ENCODE data around the gene AAK1. TPM values are rescaled to one million over a fixed set of nuclear protein-coding genes. Genes with fewer than 3 reads are reported as not detected.

AAK1 gene
- total and polyA plus RNA-seq, 2 of the 13 experiments (the other 11 are each of a cell fraction or from before 2014, with no cell fraction given) = 9.8 to 10.3 TPM

GRCh38 chr2:69499966-69500365 lies 143.6 kb downstream of the AAK1 start (continued):
- TF ChIP-seq, protein P1, sequence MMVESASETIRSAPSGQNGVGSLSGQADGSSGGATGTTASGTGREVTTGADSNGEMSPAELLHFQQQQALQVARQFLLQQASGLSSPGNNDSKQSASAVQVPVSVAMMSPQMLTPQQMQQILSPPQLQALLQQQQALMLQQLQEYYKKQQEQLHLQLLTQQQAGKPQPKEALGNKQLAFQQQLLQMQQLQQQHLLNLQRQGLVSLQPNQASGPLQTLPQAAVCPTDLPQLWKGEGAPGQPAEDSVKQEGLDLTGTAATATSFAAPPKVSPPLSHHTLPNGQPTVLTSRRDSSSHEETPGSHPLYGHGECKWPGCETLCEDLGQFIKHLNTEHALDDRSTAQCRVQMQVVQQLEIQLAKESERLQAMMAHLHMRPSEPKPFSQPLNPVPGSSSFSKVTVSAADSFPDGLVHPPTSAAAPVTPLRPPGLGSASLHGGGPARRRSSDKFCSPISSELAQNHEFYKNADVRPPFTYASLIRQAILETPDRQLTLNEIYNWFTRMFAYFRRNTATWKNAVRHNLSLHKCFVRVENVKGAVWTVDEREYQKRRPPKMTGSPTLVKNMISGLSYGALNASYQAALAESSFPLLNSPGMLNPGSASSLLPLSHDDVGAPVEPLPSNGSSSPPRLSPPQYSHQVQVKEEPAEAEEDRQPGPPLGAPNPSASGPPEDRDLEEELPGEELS (CRISPR knock-in tag; IDR thresholded peaks at IDR 0.05) = peak; percentile 37; the same call in 1 of the 2 replicates
- peak; percentile 60; the same call in 1 of the 2 replicates for TF ChIP-seq HOMEZ (CRISPR knock-in tag; IDR thresholded peaks at IDR 0.05; ENCODE audit: low read depth)
- TF ChIP-seq ATRX (CRISPR knock-in tag; IDR thresholded peaks at IDR 0.05; ENCODE audit: borderline replicate concordance) = no peak
- TF ChIP-seq ZNF136 (CRISPR knock-in tag; IDR thresholded peaks at IDR 0.05; ENCODE audit: low read depth) = no peak
- TF ChIP-seq ZBTB20 (CRISPR knock-in tag; IDR thresholded peaks at IDR 0.05; ENCODE audit: borderline replicate concordance, low read depth) = no peak
- no peak for TF ChIP-seq ZNF260 (CRISPR knock-in tag; IDR thresholded peaks at IDR 0.05; ENCODE audit: borderline replicate concordance, low read depth)
- no peak for TF ChIP-seq JDP2 (CRISPR knock-in tag; IDR thresholded peaks at IDR 0.05; ENCODE audit: borderline replicate concordance)
- TF ChIP-seq NFIB (CRISPR knock-in tag; IDR thresholded peaks at IDR 0.05; ENCODE audit: borderline replicate concordance) = no peak
- no peak for TF ChIP-seq XRCC5 (optimal IDR thresholded peaks at IDR 0.05; ENCODE audit: low read length)
- no peak; the same call in 1 of the 2 replicates for TF ChIP-seq HMG20A (CRISPR knock-in tag; IDR thresholded peaks at IDR 0.05; ENCODE audit: borderline replicate concordance)
- no peak for TF ChIP-seq HDAC1 (CRISPR knock-in tag; IDR thresholded peaks at IDR 0.05)
- peak; percentile 24; the same call in 1 of the 2 replicates for TF ChIP-seq RXRB (CRISPR knock-in tag; IDR thresholded peaks at IDR 0.05; ENCODE audit: borderline replicate concordance)
- TF ChIP-seq SCMH1 (CRISPR knock-in tag; IDR thresholded peaks at IDR 0.05; ENCODE audit: borderline replicate concordance) = no peak
- TF ChIP-seq ZFY (CRISPR knock-in tag; IDR thresholded peaks at IDR 0.05) = no peak
- TF ChIP-seq TAF1 (CRISPR knock-in tag; IDR thresholded peaks at IDR 0.05) = no peak
- no peak for TF ChIP-seq KLF12 (CRISPR knock-in tag; IDR thresholded peaks at IDR 0.05; ENCODE audit: borderline replicate concordance)
- TF ChIP-seq, protein P2, sequence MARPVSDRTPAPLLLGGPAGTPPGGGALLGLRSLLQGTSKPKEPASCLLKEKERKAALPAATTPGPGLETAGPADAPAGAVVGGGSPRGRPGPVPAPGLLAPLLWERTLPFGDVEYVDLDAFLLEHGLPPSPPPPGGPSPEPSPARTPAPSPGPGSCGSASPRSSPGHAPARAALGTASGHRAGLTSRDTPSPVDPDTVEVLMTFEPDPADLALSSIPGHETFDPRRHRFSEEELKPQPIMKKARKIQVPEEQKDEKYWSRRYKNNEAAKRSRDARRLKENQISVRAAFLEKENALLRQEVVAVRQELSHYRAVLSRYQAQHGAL (CRISPR knock-in tag; IDR thresholded peaks at IDR 0.05; ENCODE audit: not compliant biosample characterization) = no peak
- no peak for TF ChIP-seq ZNF788 (CRISPR knock-in tag; IDR thresholded peaks at IDR 0.05; ENCODE audit: borderline replicate concordance)
- TF ChIP-seq MEF2D (CRISPR knock-in tag; IDR thresholded peaks at IDR 0.05) = 0 out of 2 replicates have a peak, but pooled peaks have one; percentile 21
- TF ChIP-seq ZNF235 (CRISPR knock-in tag; IDR thresholded peaks at IDR 0.05; ENCODE audit: borderline replicate concordance) = no peak
- no peak for TF ChIP-seq ZZZ3 (CRISPR knock-in tag; IDR thresholded peaks at IDR 0.05; ENCODE audit: borderline replicate concordance)
- no peak for TF ChIP-seq HOXD1 (CRISPR knock-in tag; IDR thresholded peaks at IDR 0.05)
